Measurements from ENCODE around the gene PRKCA. TPM values are rescaled to one million over a fixed set of nuclear protein-coding genes. Genes with fewer than 3 reads are reported as not detected.
A peak's percentile ranks its signal among the peaks of the same experiment; 100 is the strongest.

The PRKCA gene
- total RNA-seq, 4 donors from 2014 or later = 26.0 to 89.0 (median 32.8) TPM

GRCh38 chr17:66467766-66468165 is 165.4 kb downstream of the PRKCA start:
- H3K9me3 ChIP-seq = no peaks in the 10 kb centered on the region
- peaks cover 0 to 48% (median 24%) of the 10 kb centered on the region in 3 donors for H3K4me1 ChIP-seq
- H3K36me3 ChIP-seq = no peaks in the 10 kb centered on the region
- TF ChIP-seq POLR2A (IDR thresholded peaks at IDR 0.05) (no peak), EP300 (IDR thresholded peaks at IDR 0.05) (no peak), POLR2AphosphoS5 (IDR thresholded peaks at IDR 0.05) (no peak), CTCF (IDR thresholded peaks at IDR 0.05) (no peak)
- peak overlapping the region in 3 of 4 donors; percentile 48 to 75 (median 74) for H3K27ac ChIP-seq
- 47 to 58% methylated on average over 4 of the region's 6 CpGs for whole genome bisulfite sequencing, 2 donors (ENCODE audit: low coverage in 1 of 2)
- no peak overlapping the region for H3K4me3 ChIP-seq
- no peaks in the 10 kb centered on the region for H3K27me3 ChIP-seq
- no peak for ATAC-seq

GRCh38 chr17:66468241-66469087 is 166.1 kb downstream of the PRKCA start:
- ATAC-seq = peak; percentile 40
- Histone ChIP-seq H3K36me3 (no peaks in the 10 kb centered on the region), H3K9me3 (no peaks in the 10 kb centered on the region), H3K4me1 (peaks cover 0 to 48% (median 24%) of the 10 kb centered on the region in 3 donors), H3K27ac (peak overlapping the region in 2 of 4 donors; percentile 59 to 75), H3K4me3 (no peak overlapping the region), H3K27me3 (no peaks in the 10 kb centered on the region)
- 54 to 74% methylated on average over 4 of the region's 5 CpGs for WGBS, 2 donors (ENCODE audit: low coverage in 1 of 2)
- TF ChIP-seq POLR2A (IDR thresholded peaks at IDR 0.05) = no peak
- no peak for TF ChIP-seq POLR2AphosphoS5 (IDR thresholded peaks at IDR 0.05)
- no peak for TF ChIP-seq EP300 (IDR thresholded peaks at IDR 0.05)
- TF ChIP-seq CTCF (IDR thresholded peaks at IDR 0.05) = no peak

GRCh38 chr17:66469088-66469442 is 166.7 kb downstream of the PRKCA start:
- H3K36me3 ChIP-seq = no peaks in the 10 kb centered on the region
- no peak for ATAC-seq
- no peaks in the 10 kb centered on the region for H3K27me3 ChIP-seq
- TF ChIP-seq POLR2A (IDR thresholded peaks at IDR 0.05) (no peak), EP300 (IDR thresholded peaks at IDR 0.05) (no peak), POLR2AphosphoS5 (IDR thresholded peaks at IDR 0.05) (no peak), CTCF (IDR thresholded peaks at IDR 0.05) (no peak)
- H3K4me3 ChIP-seq = no peak overlapping the region
- H3K4me1 ChIP-seq = peaks cover 0 to 48% (median 24%) of the 10 kb centered on the region in 3 donors
- WGBS, 2 donors (ENCODE audit: low coverage in 1 of 2) = 49% methylated on average over 3 of the region's 3 CpGs
- H3K27ac ChIP-seq = peak overlapping the region in 2 of 4 donors; percentile 59 to 75
- H3K9me3 ChIP-seq = no peaks in the 10 kb centered on the region

- 82 to 93% methylated on average over 1 of the region's 1 CpG for WGBS, 2 donors (ENCODE audit: low coverage in 1 of 2)
- Histone ChIP-seq H3K27ac (peak overlapping the region in 1 of 4 donors; percentile 23), H3K27me3 (no peaks in the 10 kb centered on the region), H3K4me3 (no peak overlapping the region), H3K36me3 (no peaks in the 10 kb centered on the region), H3K4me1 (peaks cover 0 to 48% (median 24%) of the 10 kb centered on the region in 3 donors), H3K9me3 (no peaks in the 10 kb centered on the region)
- ATAC-seq = no peak
- no peak for TF ChIP-seq POLR2A (IDR thresholded peaks at IDR 0.05)
- no peak for TF ChIP-seq POLR2AphosphoS5 (IDR thresholded peaks at IDR 0.05)
- no peak for TF ChIP-seq CTCF (IDR thresholded peaks at IDR 0.05)
- TF ChIP-seq EP300 (IDR thresholded peaks at IDR 0.05) = no peak
Measured at GRCh38 chr17:66469461-66469860, 167.0 kb downstream of the PRKCA start.

GRCh38 chr17:66469890-66470289 is 167.5 kb downstream of the PRKCA start:
- H3K4me1 ChIP-seq = peaks cover 0 to 48% (median 24%) of the 10 kb centered on the region in 3 donors
- 65 to 71% methylated on average over 3 to 4 of the region's 4 CpGs for WGBS, 2 donors (ENCODE audit: low coverage in 1 of 2)
- no peak for ATAC-seq

More at GRCh38 chr17:66469890-66470289, 167.5 kb downstream of the PRKCA start:
- Histone ChIP-seq H3K36me3 (no peaks in the 10 kb centered on the region), H3K9me3 (no peaks in the 10 kb centered on the region), H3K27ac (peak overlapping the region in 1 of 4 donors; percentile 23), H3K4me3 (no peak overlapping the region), H3K27me3 (no peaks in the 10 kb centered on the region)
- no peak for TF ChIP-seq EP300 (IDR thresholded peaks at IDR 0.05)
- TF ChIP-seq POLR2A (IDR thresholded peaks at IDR 0.05) = no peak
- TF ChIP-seq CTCF (IDR thresholded peaks at IDR 0.05) = no peak
- TF ChIP-seq POLR2AphosphoS5 (IDR thresholded peaks at IDR 0.05) = no peak

Data from gastroesophageal sphincter (tissue), 4 donors.